Ovary (tissue), 3 donors: ENCODE measurements around the gene GPC6.

Experiments
- EP300 ChIP-seq: sonication (generic); formaldehyde crosslinking; IDR thresholded peaks from one replicate; pipeline ENCODE4 v1.6.1; 2017; ENCODE audit warnings: antibody characterized with exemption
- POLR2A ChIP-seq: fragments of 450-650 bp; IDR thresholded peaks from one replicate; pipeline ENCODE4 v1.6.1; 2017; ENCODE audit warnings: antibody characterized with exemption, mild to moderate bottlenecking, moderate library complexity
- TF ChIP-seq, protein P1 (sequence below), 3 donors: fragments of 450-650 bp in 2 of 3; fragments of 200-600 bp in 1 of 3; IDR thresholded peaks; one replicate each; pipeline versions ENCODE4 v1.5.1 to v1.8.0; 2016 to 2022; ENCODE audit warnings: antibody characterized with exemption in 3 of 3, mild to moderate bottlenecking in 1 of 3
- donor health status: DM: no; HTN: no; CAD: no.

DNA sequence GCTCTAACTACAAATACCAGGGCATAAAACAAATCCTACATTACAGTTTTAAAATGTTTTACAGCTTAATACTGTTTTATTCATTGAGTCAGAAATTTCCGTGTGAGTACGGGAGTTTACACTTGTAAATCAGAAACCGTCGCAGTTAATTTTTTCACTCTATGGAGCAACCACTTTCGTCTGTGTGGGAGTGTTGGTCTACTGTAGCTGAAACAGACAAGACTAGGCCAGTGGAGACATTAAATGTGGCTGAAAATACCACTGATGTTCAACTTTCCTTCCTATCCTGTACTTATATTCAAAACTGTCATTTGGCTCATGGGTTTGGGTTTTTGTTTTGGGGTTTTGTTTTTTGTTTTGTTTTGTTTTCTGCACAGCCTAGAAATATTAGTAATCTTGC lies 984.2 kb downstream of the GPC6 start:
- TF ChIP-seq, protein P1, sequence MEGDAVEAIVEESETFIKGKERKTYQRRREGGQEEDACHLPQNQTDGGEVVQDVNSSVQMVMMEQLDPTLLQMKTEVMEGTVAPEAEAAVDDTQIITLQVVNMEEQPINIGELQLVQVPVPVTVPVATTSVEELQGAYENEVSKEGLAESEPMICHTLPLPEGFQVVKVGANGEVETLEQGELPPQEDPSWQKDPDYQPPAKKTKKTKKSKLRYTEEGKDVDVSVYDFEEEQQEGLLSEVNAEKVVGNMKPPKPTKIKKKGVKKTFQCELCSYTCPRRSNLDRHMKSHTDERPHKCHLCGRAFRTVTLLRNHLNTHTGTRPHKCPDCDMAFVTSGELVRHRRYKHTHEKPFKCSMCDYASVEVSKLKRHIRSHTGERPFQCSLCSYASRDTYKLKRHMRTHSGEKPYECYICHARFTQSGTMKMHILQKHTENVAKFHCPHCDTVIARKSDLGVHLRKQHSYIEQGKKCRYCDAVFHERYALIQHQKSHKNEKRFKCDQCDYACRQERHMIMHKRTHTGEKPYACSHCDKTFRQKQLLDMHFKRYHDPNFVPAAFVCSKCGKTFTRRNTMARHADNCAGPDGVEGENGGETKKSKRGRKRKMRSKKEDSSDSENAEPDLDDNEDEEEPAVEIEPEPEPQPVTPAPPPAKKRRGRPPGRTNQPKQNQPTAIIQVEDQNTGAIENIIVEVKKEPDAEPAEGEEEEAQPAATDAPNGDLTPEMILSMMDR (IDR thresholded peaks at IDR 0.05): no peak
- TF ChIP-seq POLR2A (no peak), EP300 (no peak)
